Measurements from ENCODE around the gene RNF182. TPM values are rescaled to one million over a fixed set of nuclear protein-coding genes. Genes with fewer than 3 reads are reported as not detected.
A peak's percentile ranks its signal among the peaks of the same experiment; 100 is the strongest.

Gene RNF182
- total RNA-seq, 1 donor from 2014 or later = 15.3 TPM

- Histone ChIP-seq H4K20me1 (ENCODE audit: low read depth) (peaks cover 14% of the 10 kb centered on the region), H3K9me3 (ENCODE audit: low read depth) (no peaks in the 10 kb centered on the region), H2AFZ (replicated peaks) (no peak overlapping the region), H3K27me3 (peaks cover 42% of the 10 kb centered on the region), H3F3A (ENCODE audit: low read depth) (peaks cover 15% of the 10 kb centered on the region), H3K27ac (no peak overlapping the region), H3K9ac (no peak overlapping the region), H3K4me2 (no peak overlapping the region), H3K4me3 (no peak overlapping the region), H3K36me3 (no peaks in the 10 kb centered on the region), H3K4me1 (peaks cover 15% of the 10 kb centered on the region), H3K79me2 (ENCODE audit: low read depth) (peaks cover 22% of the 10 kb centered on the region)
- peaks cover 36% of the 10 kb centered on the region for H3K4me1 Mint-ChIP-seq
- H3K36me3 Mint-ChIP-seq = no peaks in the 10 kb centered on the region
- no peaks in the 10 kb centered on the region for H3K9me3 Mint-ChIP-seq
- TF ChIP-seq EZH2phosphoT487 (IDR thresholded peaks at IDR 0.05) (no peak), CTCF (IDR thresholded peaks at IDR 0.05) (no peak), EZH2 (IDR thresholded peaks at IDR 0.05) (no peak)
- H3K27me3 Mint-ChIP-seq (ENCODE audit: insufficient read depth, low read depth) = peaks cover 6% of the 10 kb centered on the region
- DNase-seq (ENCODE audit: low spot score) = no peak
- H3K4me3 Mint-ChIP-seq = no peak overlapping the region
- H3K27ac Mint-ChIP-seq = no peak overlapping the region
These were observed 2.0 kb upstream of the RNF182 start for GRCh38 chr6:13922750-13923149.

GRCh38 chr6:13923527-13924145 lies 1.1 kb upstream of the RNF182 start:
- Mint-ChIP-seq H3K27ac (peak overlapping the region; percentile 94), H3K36me3 (no peaks in the 10 kb centered on the region), H3K4me1 (peaks cover 39% of the 10 kb centered on the region), H3K27me3 (ENCODE audit: insufficient read depth, low read depth) (peaks cover 6% of the 10 kb centered on the region), H3K4me3 (peak overlapping the region; percentile 94), H3K9me3 (no peaks in the 10 kb centered on the region)
- Histone ChIP-seq H3K36me3 (no peaks in the 10 kb centered on the region), H2AFZ (replicated peaks) (peak overlapping the region; percentile 88), H3K79me2 (ENCODE audit: low read depth) (peaks cover 28% of the 10 kb centered on the region), H3F3A (ENCODE audit: low read depth) (peaks cover 15% of the 10 kb centered on the region), H3K9ac (no peak overlapping the region), H3K27ac (no peak overlapping the region), H3K9me3 (ENCODE audit: low read depth) (no peaks in the 10 kb centered on the region), H3K4me1 (peaks cover 15% of the 10 kb centered on the region), H3K27me3 (peaks cover 42% of the 10 kb centered on the region), H3K4me2 (peak overlapping the region; percentile 79), H4K20me1 (ENCODE audit: low read depth) (peaks cover 14% of the 10 kb centered on the region), H3K4me3 (peak overlapping the region; percentile 80)
- TF ChIP-seq CTCF (IDR thresholded peaks at IDR 0.05) (no peak), EZH2phosphoT487 (IDR thresholded peaks at IDR 0.05) (no peak), EZH2 (IDR thresholded peaks at IDR 0.05) (no peak)
- no peak for DNase-seq (ENCODE audit: low spot score)

- no peak overlapping the region for H3K27ac ChIP-seq
- H3K36me3 ChIP-seq = no peaks in the 10 kb centered on the region
- H3K9ac ChIP-seq = no peak overlapping the region
These were observed 405 bp upstream of the RNF182 start for GRCh38 chr6:13924146-13924948.

More at GRCh38 chr6:13924146-13924948, 405 bp upstream of the RNF182 start:
- H4K20me1 ChIP-seq (ENCODE audit: low read depth) = peaks cover 14% of the 10 kb centered on the region
- peaks cover 6% of the 10 kb centered on the region for H3K27me3 Mint-ChIP-seq (ENCODE audit: insufficient read depth, low read depth)
- H3F3A ChIP-seq (ENCODE audit: low read depth) = peaks cover 15% of the 10 kb centered on the region
- H3K4me1 ChIP-seq = peaks cover 15% of the 10 kb centered on the region
- DNase-seq (ENCODE audit: low spot score) = peak; percentile 92
- peak overlapping the region; percentile 94 for H3K27ac Mint-ChIP-seq
- peaks cover 28% of the 10 kb centered on the region for H3K79me2 ChIP-seq (ENCODE audit: low read depth)
- peak overlapping the region; percentile 94 for H3K4me3 Mint-ChIP-seq
- no peaks in the 10 kb centered on the region for H3K36me3 Mint-ChIP-seq
- H3K9me3 ChIP-seq (ENCODE audit: low read depth) = no peaks in the 10 kb centered on the region
- H3K4me1 Mint-ChIP-seq = peaks cover 39% of the 10 kb centered on the region
- no peak for TF ChIP-seq EZH2 (IDR thresholded peaks at IDR 0.05)
- TF ChIP-seq EZH2phosphoT487 (IDR thresholded peaks at IDR 0.05) = no peak
- TF ChIP-seq CTCF (IDR thresholded peaks at IDR 0.05) = no peak
- H3K9me3 Mint-ChIP-seq = no peaks in the 10 kb centered on the region
- H3K27me3 ChIP-seq = peaks cover 42% of the 10 kb centered on the region
- peak overlapping the region; percentile 80 for H3K4me3 ChIP-seq
- H2AFZ ChIP-seq (replicated peaks) = peak overlapping the region; percentile 88
- peak overlapping the region; percentile 79 for H3K4me2 ChIP-seq
